HPDE6-E6E7 (cell line): ENCODE results near the gene SP9.

Source experiments
- DNase-seq: peaks from one replicate; pipeline ENCODE4 v3.0.0; 2011; ENCODE audit warnings: missing footprints; ENCODE audit errors: extremely low spot score

The SP9 gene

GRCh38 chr2:174334781-174335251 lies at the start of gene SP9:
Gene SP9, plus strand, starts transcription at chr2:174334954. Its CDS starts 139 bp downstream, at chr2:174335093.
- no peak for DNase-seq

- no peak for DNase-seq
Measured at GRCh38 chr2:174286172-174286571, 48.6 kb upstream of the SP9 start.

- no peak for DNase-seq
Measured at GRCh38 chr2:174292908-174293307, 41.8 kb upstream of the SP9 start.

GRCh38 chr2:174300114-174300513 lies 34.6 kb upstream of the SP9 start:
- DNase-seq: no peak

DNA sequence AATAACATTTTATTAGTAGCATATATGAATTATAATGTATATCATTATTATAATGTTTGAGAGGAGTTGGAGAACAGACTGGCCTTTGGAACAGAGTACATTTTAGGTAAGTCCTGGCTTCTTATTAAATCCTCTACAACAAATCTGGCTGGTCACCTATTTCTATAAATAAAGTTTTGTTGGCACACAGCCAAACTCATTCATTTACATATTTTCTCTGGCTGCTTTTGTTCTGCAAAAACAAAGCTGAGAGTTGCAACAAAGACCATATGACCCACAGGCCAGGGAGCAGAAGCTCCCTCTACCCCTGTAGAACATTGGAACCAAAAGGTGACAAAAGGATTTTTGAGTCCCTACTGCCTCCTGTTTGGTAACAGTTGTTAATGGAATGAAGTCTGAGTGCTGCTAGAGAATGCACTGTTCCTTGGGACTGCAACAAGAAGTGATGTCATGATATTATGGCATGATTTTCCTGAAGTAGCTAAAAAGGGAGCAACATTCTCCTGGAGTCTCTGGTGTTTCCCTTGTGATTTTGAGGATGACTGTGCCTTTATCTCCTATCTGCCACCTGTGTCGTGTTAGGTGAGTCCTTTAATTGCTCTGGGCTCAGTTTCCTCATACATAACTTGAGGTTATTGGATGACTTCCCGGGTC lies 22.0 kb upstream of the SP9 start:
- DNase-seq: no peak

DNA sequence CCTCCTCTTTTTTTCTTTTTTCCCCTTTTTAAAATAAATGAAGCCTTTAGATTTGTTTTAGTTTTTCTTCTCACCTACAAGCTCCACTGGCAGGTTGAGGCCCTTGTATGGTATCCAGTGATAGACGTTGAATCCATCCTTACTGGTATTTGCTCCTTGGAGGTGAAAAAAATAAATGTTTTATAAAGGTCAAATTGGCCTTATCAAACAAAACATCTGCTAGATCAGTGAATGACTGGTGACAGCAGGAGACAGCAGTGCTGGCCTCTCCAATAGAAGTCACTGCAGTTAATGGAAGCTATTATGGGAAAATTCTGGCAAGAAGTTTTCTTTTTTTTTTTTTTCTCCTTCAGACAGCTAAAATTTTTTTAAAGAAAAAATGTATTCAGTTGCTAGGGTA lies 12.6 kb upstream of the SP9 start:
- no peak for DNase-seq

- DNase-seq: no peak
Measured at GRCh38 chr2:174322746-174323145, 12.0 kb upstream of the SP9 start.

- DNase-seq: no peak
Measured at GRCh38 chr2:174324530-174324929, 10.2 kb upstream of the SP9 start.

DNA sequence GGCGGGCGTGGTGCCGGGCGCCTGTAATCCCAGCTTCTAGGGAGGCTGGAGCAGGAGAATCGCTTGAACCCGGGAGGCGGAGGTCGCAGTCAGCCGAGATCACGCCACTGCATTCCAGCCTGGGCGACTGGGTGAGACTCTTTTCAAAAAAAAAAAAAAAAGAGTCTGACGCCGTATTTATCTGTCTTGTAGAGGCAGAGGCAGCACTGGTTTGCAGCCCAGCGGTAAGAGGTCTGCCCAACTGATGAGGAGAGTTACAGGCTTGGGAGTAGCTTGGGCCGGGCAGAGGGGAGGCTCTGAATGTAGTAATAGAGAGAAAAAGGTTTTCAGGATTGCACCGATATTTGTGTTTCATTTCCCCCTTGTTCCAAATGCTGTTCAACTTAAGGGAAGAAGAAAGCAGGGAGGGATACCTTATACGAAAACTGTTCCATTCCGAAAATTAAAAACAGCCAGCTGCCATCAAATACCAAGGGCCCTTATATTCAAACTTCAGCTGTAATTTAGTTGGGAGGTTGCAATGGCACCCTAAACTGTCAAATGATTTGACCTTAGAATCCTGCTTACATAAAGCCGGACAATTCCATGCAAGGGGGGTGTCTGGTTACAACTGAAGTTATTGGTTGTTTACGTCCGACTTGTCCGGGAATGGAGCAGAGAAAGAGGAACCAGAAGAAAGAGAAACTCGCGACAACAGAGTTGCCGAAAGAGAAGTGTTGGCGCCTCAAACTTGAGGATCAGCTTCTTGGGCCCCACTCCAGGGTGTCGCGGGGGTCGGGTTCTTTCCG lies 9.2 kb upstream of the SP9 start:
- DNase-seq: no peak

GRCh38 chr2:174326161-174327020 lies 8.4 kb upstream of the SP9 start:
- DNase-seq: no peak

GRCh38 chr2:174327021-174327840 lies 7.5 kb upstream of the SP9 start:
- no peak for DNase-seq

DNA sequence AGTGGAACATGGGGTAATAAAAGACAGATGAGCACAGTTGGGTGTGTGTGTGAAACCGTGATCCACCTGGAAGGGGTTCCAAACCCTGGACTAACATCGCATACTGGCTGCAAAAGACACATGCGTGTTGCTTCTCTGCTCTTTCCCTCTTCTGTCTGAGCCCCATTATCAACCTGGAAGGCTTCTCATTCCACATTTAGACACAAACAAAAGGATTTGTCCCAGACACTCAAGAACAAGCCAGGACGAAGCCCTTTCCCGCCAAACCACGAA lies 7.0 kb upstream of the SP9 start:
- no peak for DNase-seq

- no peak for DNase-seq
Measured at GRCh38 chr2:174328114-174328960, 6.4 kb upstream of the SP9 start.

- no peak for DNase-seq
Measured at GRCh38 chr2:174328961-174329715, 5.6 kb upstream of the SP9 start.

DNA sequence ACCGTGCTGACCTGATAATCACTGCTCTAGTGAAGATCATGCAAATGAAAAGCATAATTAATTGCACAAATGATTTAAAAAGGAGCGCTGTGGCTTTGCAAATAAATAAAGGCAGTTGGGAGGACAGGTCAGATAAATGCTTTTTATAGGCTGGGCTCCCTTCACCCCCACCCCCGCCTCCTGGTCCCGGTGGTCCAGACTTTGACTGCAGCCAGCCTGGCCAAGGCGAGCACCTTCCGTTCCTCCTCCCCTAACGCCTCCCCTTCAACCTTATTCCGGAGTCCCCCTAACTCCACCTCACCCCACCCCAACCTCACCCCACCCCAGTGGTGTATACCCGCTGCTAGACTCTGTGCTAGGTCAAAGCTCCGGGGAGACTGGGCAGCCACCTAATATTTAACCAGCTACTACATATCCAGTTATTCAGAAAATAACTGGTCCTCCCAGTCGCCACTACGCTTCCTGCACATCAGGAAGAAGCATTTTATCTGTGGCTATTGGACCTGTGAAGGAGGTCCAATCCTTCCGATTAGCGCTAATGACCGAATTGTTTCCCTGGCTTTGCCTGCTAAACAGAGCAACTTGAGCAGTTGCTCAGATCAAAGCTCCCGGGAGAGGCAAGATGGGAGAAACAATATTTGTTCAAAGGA lies 3.7 kb upstream of the SP9 start:
- no peak for DNase-seq

DNA sequence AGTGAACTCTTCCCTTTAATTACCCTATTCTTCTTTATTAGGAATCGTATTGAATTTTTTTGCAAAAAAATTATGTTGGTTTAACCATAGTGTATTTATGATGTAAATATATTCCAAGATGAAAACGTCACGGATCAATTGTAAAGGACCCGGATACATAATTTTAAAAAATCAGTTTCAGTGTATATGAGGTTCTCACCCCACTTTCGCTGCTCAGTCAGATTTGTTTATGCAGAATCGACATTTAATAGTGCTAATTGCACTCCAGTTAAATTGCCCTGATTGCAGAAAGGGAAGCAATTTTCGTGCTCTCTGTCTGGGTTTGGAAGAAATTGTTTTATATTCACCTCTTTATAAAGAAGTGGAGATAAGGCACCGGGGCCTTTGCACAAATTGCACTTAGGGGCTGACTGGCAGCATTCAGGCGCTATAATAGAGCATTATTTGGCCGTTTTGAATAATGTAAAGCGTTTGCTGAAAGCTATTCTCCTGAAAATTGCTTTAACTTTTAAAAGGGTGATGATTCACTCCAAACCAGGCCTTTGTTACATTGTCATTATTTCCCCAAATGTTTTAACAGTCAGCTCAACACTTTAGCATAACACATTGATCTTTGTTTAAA lies 3.0 kb upstream of the SP9 start:
- DNase-seq: no peak

GRCh38 chr2:174332217-174332963 lies 2.4 kb upstream of the SP9 start:
- DNase-seq: no peak

- no peak for DNase-seq
Measured at GRCh38 chr2:174333017-174333371, 1.8 kb upstream of the SP9 start.
